Glutamatergic neuron (in vitro differentiated cells): ENCODE measurements around the gene TRMT10B. TPM values are rescaled to one million over a fixed set of nuclear protein-coding genes. Genes with fewer than 3 reads are reported as not detected.
A peak's percentile ranks its signal among the peaks of the same experiment; 100 is the strongest.

Source experiments
- DNase-seq: peaks from one replicate; pipeline ENCODE4 v3.0.0; 2022
- H3K27ac Mint-ChIP-seq: one replicate; pipeline ENCODE4 v1.8.0; 2020; ENCODE audit warnings: mild to moderate bottlenecking, mixed read lengths, inconsistent platforms; ENCODE audit not compliant: unreplicated experiment
- H3K27me3 Mint-ChIP-seq: one replicate; pipeline ENCODE4 v1.8.0; 2020; ENCODE audit warnings: mild to moderate bottlenecking, moderate library complexity, mixed read lengths, inconsistent platforms; ENCODE audit not compliant: unreplicated experiment
- H3K36me3 Mint-ChIP-seq: one replicate; pipeline ENCODE4 v1.8.0; 2020; ENCODE audit warnings: mild to moderate bottlenecking, mixed read lengths, inconsistent platforms; ENCODE audit not compliant: unreplicated experiment
- H3K4me1 Mint-ChIP-seq: one replicate; pipeline ENCODE4 v1.8.0; 2020; ENCODE audit warnings: mild to moderate bottlenecking, low read depth, mixed read lengths, inconsistent platforms; ENCODE audit not compliant: unreplicated experiment
- H3K4me3 Mint-ChIP-seq: one replicate; pipeline ENCODE4 v1.8.0; 2020; ENCODE audit warnings: mild to moderate bottlenecking, mixed read lengths, inconsistent platforms; ENCODE audit not compliant: unreplicated experiment
- H3K9me3 Mint-ChIP-seq: one replicate; pipeline ENCODE4 v1.8.0; 2020; ENCODE audit warnings: mild to moderate bottlenecking, moderate library complexity, mixed read lengths, inconsistent platforms; ENCODE audit not compliant: unreplicated experiment
- long read RNA-seq: library from polyadenylated mRNA; unstranded; transcript quantifications from one replicate; pipeline ENCODE4 v2.0.0, GENCODE V29; 2020; ENCODE audit not compliant: unreplicated experiment
- total RNA-seq: library from RNA; stranded (reverse); fragmentation: NEBNext Ultra II Directional; extraction: Animal tissue kit (Norgen Biotek cat#: 25700); gene quantifications from one replicate; pipeline ENCODE4 v1.2.1, GENCODE V29; 2021; ENCODE audit not compliant: unreplicated experiment
- TF ChIP-seq, protein P1 (sequence below): fragments of 200-600 bp; sonication (generic); IDR thresholded peaks from one replicate; pipeline ENCODE4 v1.5.0; 2021; ENCODE audit not compliant: partially characterized antibody, unreplicated experiment

The TRMT10B gene, protein sequence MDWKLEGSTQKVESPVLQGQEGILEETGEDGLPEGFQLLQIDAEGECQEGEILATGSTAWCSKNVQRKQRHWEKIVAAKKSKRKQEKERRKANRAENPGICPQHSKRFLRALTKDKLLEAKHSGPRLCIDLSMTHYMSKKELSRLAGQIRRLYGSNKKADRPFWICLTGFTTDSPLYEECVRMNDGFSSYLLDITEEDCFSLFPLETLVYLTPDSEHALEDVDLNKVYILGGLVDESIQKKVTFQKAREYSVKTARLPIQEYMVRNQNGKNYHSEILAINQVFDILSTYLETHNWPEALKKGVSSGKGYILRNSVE
- 8.8 TPM for total RNA-seq
- long read RNA-seq, partial matches to known transcripts: 2 of 15 reads
- long read RNA-seq, other reads (novel, unspliced or antisense): 10 of 15 reads

DNA sequence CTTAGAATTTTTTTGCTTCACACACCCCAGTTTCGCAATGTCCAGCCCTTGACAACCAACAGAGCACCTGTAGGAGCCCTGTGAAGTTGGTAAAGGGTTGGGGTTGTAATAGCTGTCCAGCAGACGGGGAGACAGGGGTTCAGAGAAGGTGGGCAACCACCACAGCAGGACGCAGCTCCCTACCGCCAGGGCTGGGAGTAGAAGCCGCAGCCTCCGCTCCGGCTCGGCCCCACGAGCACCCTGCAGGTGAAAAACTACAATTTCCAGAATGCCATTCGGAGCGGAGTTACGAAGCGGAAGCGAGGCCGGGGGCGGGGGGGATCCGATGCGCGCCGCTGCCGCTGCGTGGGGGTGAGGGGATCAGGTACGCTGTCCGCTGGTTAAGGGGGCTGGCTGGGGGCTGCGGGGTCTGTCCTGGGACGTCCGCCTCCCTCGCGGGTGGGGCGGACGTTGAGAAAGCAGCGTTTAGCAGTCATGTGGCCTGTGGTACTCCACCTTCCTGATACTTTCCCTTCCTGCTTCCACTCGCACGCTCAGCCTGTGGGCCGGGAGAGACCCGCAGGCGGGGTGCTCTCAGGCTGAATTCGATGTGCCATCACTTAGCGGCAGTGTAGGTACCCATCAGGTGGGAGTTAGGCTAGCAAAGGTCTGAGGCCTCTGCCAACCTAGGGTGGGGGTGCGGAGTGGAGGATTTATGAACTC lies at the start of gene TRMT10B:
Gene TRMT10B (plus strand): TSS at position 317 of the 702 bp plus-strand sequence. CDS start 8,127 bp downstream, outside the sequence.
- H3K27ac Mint-ChIP-seq: peak within 1 kb of the TSS; percentile 38

DNA sequence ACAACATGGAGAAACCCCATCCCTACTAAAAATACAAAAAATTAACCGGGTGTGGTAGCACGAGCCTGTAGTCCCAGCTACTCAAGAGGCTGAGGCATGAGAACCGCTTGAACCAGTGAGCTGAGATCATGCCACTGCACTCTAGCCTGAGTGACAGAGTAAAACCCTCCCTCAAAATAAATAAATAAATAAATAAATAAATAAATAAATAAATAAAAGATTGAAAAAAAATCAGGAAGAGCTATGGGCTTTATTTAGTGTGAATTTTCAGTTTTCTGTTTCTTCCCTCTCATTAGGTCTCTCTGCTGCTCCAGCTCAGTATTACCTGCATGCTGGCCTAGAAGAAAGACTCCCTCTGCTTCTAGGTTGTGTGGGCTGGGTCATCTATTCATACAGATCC lies 47.8 kb upstream of the TRMT10B start:
- DNase-seq: no peak
- Mint-ChIP-seq H3K27ac (no peak overlapping the region), H3K4me1 (peaks cover 5% of the 10 kb centered on the region), H3K36me3 (no peaks in the 10 kb centered on the region), H3K9me3 (peaks cover 2% of the 10 kb centered on the region), H3K4me3 (no peak overlapping the region), H3K27me3 (peaks cover 3% of the 10 kb centered on the region)
- TF ChIP-seq, protein P1, sequence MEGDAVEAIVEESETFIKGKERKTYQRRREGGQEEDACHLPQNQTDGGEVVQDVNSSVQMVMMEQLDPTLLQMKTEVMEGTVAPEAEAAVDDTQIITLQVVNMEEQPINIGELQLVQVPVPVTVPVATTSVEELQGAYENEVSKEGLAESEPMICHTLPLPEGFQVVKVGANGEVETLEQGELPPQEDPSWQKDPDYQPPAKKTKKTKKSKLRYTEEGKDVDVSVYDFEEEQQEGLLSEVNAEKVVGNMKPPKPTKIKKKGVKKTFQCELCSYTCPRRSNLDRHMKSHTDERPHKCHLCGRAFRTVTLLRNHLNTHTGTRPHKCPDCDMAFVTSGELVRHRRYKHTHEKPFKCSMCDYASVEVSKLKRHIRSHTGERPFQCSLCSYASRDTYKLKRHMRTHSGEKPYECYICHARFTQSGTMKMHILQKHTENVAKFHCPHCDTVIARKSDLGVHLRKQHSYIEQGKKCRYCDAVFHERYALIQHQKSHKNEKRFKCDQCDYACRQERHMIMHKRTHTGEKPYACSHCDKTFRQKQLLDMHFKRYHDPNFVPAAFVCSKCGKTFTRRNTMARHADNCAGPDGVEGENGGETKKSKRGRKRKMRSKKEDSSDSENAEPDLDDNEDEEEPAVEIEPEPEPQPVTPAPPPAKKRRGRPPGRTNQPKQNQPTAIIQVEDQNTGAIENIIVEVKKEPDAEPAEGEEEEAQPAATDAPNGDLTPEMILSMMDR: no peak

More for the DNA sequence above, at the start of gene TRMT10B:
- Mint-ChIP-seq H3K4me1 (peaks cover 18% of the 10 kb centered on the region), H3K4me3 (peak within 1 kb of the TSS; percentile 90), H3K27me3 (peaks cover 11% of the 10 kb centered on the region), H3K36me3 (no peaks in the 10 kb centered on the region), H3K9me3 (peaks cover 8% of the 10 kb centered on the region)
- DNase-seq: peak; percentile 74
- TF ChIP-seq, protein P1: no peak

DNA sequence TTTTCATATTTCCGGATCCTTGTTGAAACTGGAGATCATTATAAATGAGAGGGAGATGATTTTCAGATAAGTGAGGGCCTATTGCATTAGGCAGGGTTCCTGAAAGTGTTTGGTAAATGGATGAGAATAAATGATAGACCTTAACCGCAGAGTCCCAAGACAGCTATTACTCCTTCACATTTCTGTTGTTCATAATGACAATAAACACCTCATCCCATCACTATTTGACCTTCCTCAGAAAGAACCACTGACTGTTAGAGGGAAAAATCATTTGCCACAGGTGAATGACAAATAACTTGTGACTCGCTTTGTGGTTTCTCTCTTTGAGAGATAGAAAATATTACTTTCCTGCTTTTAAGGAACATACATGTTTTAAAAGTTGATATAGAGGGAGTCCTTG lies 47.3 kb upstream of the TRMT10B start:
- Mint-ChIP-seq H3K27ac (no peak overlapping the region), H3K9me3 (peaks cover 2% of the 10 kb centered on the region), H3K27me3 (peaks cover 3% of the 10 kb centered on the region), H3K36me3 (no peaks in the 10 kb centered on the region), H3K4me1 (peaks cover 3% of the 10 kb centered on the region), H3K4me3 (no peak overlapping the region)
- TF ChIP-seq, protein P1: no peak
- no peak for DNase-seq

DNA sequence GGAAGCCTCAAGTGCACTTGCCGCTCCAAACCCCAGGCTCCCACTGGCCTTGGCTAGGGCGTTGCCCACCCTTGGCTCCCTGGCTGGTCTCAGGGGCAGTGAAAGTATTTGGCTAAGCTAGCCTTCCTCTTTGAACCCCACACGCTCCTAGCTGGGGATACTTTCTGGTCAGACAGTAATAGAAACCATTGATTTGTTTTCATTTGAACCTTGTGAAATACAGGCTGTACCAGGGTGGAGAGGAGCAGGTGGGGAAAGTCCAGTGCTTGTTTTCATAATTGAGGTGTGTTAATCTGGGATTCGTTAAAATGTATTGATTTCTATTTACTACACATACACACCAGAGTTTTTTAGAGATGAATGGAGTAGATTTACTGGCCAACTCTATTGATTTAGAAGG lies 45.9 kb upstream of the TRMT10B start:
- DNase-seq: no peak
- Mint-ChIP-seq H3K4me1 (peaks cover 3% of the 10 kb centered on the region), H3K27ac (no peak overlapping the region), H3K9me3 (peaks cover 4% of the 10 kb centered on the region), H3K27me3 (peaks cover 3% of the 10 kb centered on the region), H3K36me3 (no peaks in the 10 kb centered on the region), H3K4me3 (no peak overlapping the region)
- TF ChIP-seq, protein P1: no peak

DNA sequence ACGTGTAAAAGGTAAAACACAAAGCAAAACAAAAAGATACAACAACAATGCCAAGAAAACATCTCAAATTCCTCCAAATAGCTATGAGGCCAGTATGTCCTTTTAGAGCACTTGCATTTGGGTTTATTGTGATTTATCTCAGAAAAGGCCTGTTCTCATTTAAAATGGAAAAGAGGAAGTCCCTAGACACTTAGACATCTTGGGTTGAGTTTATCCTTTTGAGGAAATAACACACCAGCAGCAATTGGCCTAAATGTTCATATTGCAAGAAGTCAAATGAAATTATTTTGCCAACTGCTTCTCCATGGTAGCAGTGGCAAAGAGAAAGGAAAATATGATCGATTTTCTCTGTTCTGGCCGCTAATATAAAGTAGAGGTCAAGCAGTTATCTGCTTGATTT lies 43.6 kb upstream of the TRMT10B start:
- Mint-ChIP-seq H3K36me3 (no peaks in the 10 kb centered on the region), H3K27ac (no peak overlapping the region), H3K9me3 (peaks cover 4% of the 10 kb centered on the region), H3K4me3 (no peak overlapping the region), H3K27me3 (peaks cover 3% of the 10 kb centered on the region), H3K4me1 (peaks cover 3% of the 10 kb centered on the region)
- DNase-seq: no peak
- TF ChIP-seq, protein P1: no peak
